HG02852 (cell line): ENCODE data around the gene ZNRF4.

ENCODE experiments used
- ATAC-seq: cut with Tn5 transposase; IDR thresholded peaks from one replicate; pipeline ENCODE4 v1.9.1; 2021; ENCODE audit warnings: mild to moderate bottlenecking, moderate library complexity; ENCODE audit not compliant: unreplicated experiment

The ZNRF4 gene

GRCh38 chr19:5501907-5502306, 46.7 kb downstream of the ZNRF4 start:
- no peak for ATAC-seq

GRCh38 chr19:5503598-5503997, 48.4 kb downstream of the ZNRF4 start:
- ATAC-seq = no peak

GRCh38 chr19:5504114-5504513, 48.9 kb downstream of the ZNRF4 start:
- ATAC-seq = no peak
